ENCODE results near the gene DRC7. TPM values are rescaled to one million over a fixed set of nuclear protein-coding genes. Genes with fewer than 3 reads are reported as not detected.
"Not testable (repeated sequence)": the region's sequence is repeated elsewhere in the genome, so short reads cannot be mapped to it uniquely, and the experiment has no call there.

The DRC7 gene
- polyA plus RNA-seq, 1 of the 3 experiments (the other 2 are of a cell fraction) = 0.58 TPM

GRCh38 chr16:57670196-57670595 lies 24.4 kb upstream of the DRC7 start:
- POLR2A ChIA-PET = no interaction called here

GRCh38 chr16:57671451-57671850 lies 23.2 kb upstream of the DRC7 start:
- H3K79me2 ChIP-seq (ENCODE audit: insufficient read depth); POLR2A ChIA-PET: not testable (repeated sequence)

More at GRCh38 chr16:57670196-57670595, 24.4 kb upstream of the DRC7 start:
- Histone ChIP-seq H3F3A (replicated peaks; ENCODE audit: insufficient read depth) (no peaks in the 10 kb centered on the region), H3K9me2 (no peaks in the 10 kb centered on the region), H2AFZ (ENCODE audit: low read depth) (no peak overlapping the region), H3K9me3 (no peaks in the 10 kb centered on the region), H3K4me2 (no peak overlapping the region), H3K4me1 (ENCODE audit: control insufficient read depth in 1 of 2, insufficient read depth in 2 of 2, low read depth in 1 of 2, low read length in 1 of 2) (peaks cover 0 to 11% of the 10 kb centered on the region in 2 experiments; a peak in 1 of 4 replicates), H3K36me3 (replicated peaks in 1 of 2; ENCODE audit: control insufficient read depth in 1 of 2, insufficient read depth in 2 of 2, low read length in 1 of 2) (no peaks in the 10 kb centered on the region), H3K9ac (no peak overlapping the region), H4K20me1 (ENCODE audit: insufficient read depth) (no peaks in the 10 kb centered on the region), H3K27ac (ENCODE audit: low read depth in 2 of 2, low read length in 1 of 2) (no peak overlapping the region), H3K4me3 (ENCODE audit: low read depth in 2 of 2, low read length in 1 of 2) (no peak overlapping the region), H3K27me3 (ENCODE audit: insufficient read depth) (peaks cover 7% of the 10 kb centered on the region; the same call in 1 of the 2 replicates), H3K79me2 (ENCODE audit: insufficient read depth) (no peaks in the 10 kb centered on the region)
- no peak for DNase-seq
- CTCF ChIA-PET = no interaction called here
- WGBS (ENCODE audit: low lambda C conversion rate) = 75% methylated on average over 4 of the region's 4 CpGs
- no peak for TF ChIP-seq NFIC (IDR thresholded peaks at IDR 0.05; ENCODE audit: borderline replicate concordance)
- no peak for TF ChIP-seq MXI1 (IDR thresholded peaks at IDR 0.05; ENCODE audit: low read depth, low read length)
- TF ChIP-seq RAD21 (IDR thresholded peaks at IDR 0.05; ENCODE audit: low read length) = no peak
- no peak for TF ChIP-seq IRF3 (IDR thresholded peaks at IDR 0.05; ENCODE audit: low read depth, low read length)
- no peak for TF ChIP-seq SIN3A (IDR thresholded peaks at IDR 0.05; ENCODE audit: borderline replicate concordance, low read depth, low read length)
- no peak for TF ChIP-seq ZBTB33 (IDR thresholded peaks at IDR 0.05; ENCODE audit: borderline replicate concordance, low read depth)
- no peak for TF ChIP-seq RXRA (IDR thresholded peaks at IDR 0.05; ENCODE audit: borderline replicate concordance, low read depth)
- TF ChIP-seq PBX3 (IDR thresholded peaks at IDR 0.05) = no peak
- TF ChIP-seq GATA2 (CRISPR knock-in tag; IDR thresholded peaks at IDR 0.05) = no peak
- no peak for TF ChIP-seq ELF1 (IDR thresholded peaks at IDR 0.05)
- TF ChIP-seq FOSL2 (IDR thresholded peaks at IDR 0.05; ENCODE audit: borderline replicate concordance, low read depth) = no peak
- TF ChIP-seq NRF1 (IDR thresholded peaks at IDR 0.05; ENCODE audit: low read depth, low read length) = no peak
- no peak for TF ChIP-seq FOXJ3 (CRISPR knock-in tag; IDR thresholded peaks at IDR 0.05)

More at GRCh38 chr16:57671451-57671850, 23.2 kb upstream of the DRC7 start:
- not testable (repeated sequence) for H4K20me1 ChIP-seq (ENCODE audit: insufficient read depth); H3F3A ChIP-seq (replicated peaks; ENCODE audit: insufficient read depth); DNase-seq; H3K27ac ChIP-seq (ENCODE audit: low read depth in 2 of 2, low read length in 1 of 2); H3K4me3 ChIP-seq (ENCODE audit: low read depth in 2 of 2, low read length in 1 of 2); H2AFZ ChIP-seq (ENCODE audit: low read depth); H3K9me2 ChIP-seq; H3K36me3 ChIP-seq (replicated peaks in 1 of 2; ENCODE audit: control insufficient read depth in 1 of 2, insufficient read depth in 2 of 2, low read length in 1 of 2); H3K27me3 ChIP-seq (ENCODE audit: insufficient read depth); H3K9me3 ChIP-seq; H3K9ac ChIP-seq; H3K4me2 ChIP-seq
- CTCF ChIA-PET = interaction anchor here (0.8 to 2.1 kb wide), 4 partner anchors 23 to 80 kb away, joined by 3 to 7 read pairs (median 4); no protein-coding TSS in a partner anchor
- 74% methylated on average over 7 of the region's 7 CpGs for WGBS (ENCODE audit: low lambda C conversion rate)
- H3K4me1 ChIP-seq (ENCODE audit: control insufficient read depth in 1 of 2, insufficient read depth in 2 of 2, low read depth in 1 of 2, low read length in 1 of 2) = peaks cover 0 to 11% of the 10 kb centered on the region in 2 experiments; a peak in 1 of 4 replicates
